Colonic mucosa (tissue), 4 donors: Measurements from ENCODE around the gene FXYD7. TPM values are rescaled to one million over a fixed set of nuclear protein-coding genes. Genes with fewer than 3 reads are reported as not detected.

Source experiments
- DNase-seq: peaks from one replicate; pipeline ENCODE4 v3.0.0-alpha.2; 2020
- H3K27ac ChIP-seq: fragments of 200-600 bp; one replicate; pipeline ENCODE4 v1.8.0; 2021
- H3K27me3 ChIP-seq: fragments of 200-600 bp; one replicate; pipeline ENCODE4 v1.8.0; 2021
- H3K36me3 ChIP-seq: fragments of 200-600 bp; one replicate; pipeline ENCODE4 v1.8.0; 2021
- H3K4me1 ChIP-seq: fragments of 200-600 bp; one replicate; pipeline ENCODE4 v1.8.0; 2021; ENCODE audit warnings: mild to moderate bottlenecking
- H3K4me3 ChIP-seq: fragments of 200-600 bp; one replicate; pipeline ENCODE4 v1.8.0; 2021
- H3K9ac ChIP-seq, 2 donors: one replicate each; pipeline ENCODE4 v1.7.0; 2013; ENCODE audit warnings: control low read depth in 2 of 2, low read depth in 2 of 2, low read length in 2 of 2
- H3K9me3 ChIP-seq: fragments of 200-600 bp; one replicate; pipeline ENCODE4 v1.8.0; 2021
- intact Hi-C: fragments of 100-400 bp; cut with DNase I; formaldehyde crosslinking; loops from one replicate; pipeline ENCODE4 v1.14.1; 2022
- total RNA-seq, 2 donors: library from RNA; stranded (reverse); fragmentation: NEBNext Ultra II Directional in 1 of 2; extraction: Animal tissue kit (Norgen Biotek cat#: 25700) in 1 of 2; gene quantifications; one replicate each; pipeline ENCODE4 v1.2.1, GENCODE V29; 2021
- TF ChIP-seq, protein P1 (sequence below): fragments of 200-600 bp; IDR thresholded peaks from one replicate; pipeline ENCODE4 v1.8.0; 2022; ENCODE audit warnings: antibody characterized with exemption, mild to moderate bottlenecking
- donor health status: healthy.
- donor health status: DM: no; HTN: no; CAD: no.
- donor health status: DM: no; HTN: no; CAD: no.

Gene FXYD7
- total RNA-seq, 2 donors from 2014 or later: 0.47 to 0.61 TPM

GRCh38 chr19:35157431-35157830, 14.4 kb downstream of the FXYD7 start:
- no peak overlapping the region for H3K9ac ChIP-seq
- no peaks in the 10 kb centered on the region for H3K36me3 ChIP-seq
- H3K27ac ChIP-seq: no peak overlapping the region
- intact Hi-C loops: no loop called here
- H3K9me3 ChIP-seq: no peaks in the 10 kb centered on the region
- TF ChIP-seq, protein P1, sequence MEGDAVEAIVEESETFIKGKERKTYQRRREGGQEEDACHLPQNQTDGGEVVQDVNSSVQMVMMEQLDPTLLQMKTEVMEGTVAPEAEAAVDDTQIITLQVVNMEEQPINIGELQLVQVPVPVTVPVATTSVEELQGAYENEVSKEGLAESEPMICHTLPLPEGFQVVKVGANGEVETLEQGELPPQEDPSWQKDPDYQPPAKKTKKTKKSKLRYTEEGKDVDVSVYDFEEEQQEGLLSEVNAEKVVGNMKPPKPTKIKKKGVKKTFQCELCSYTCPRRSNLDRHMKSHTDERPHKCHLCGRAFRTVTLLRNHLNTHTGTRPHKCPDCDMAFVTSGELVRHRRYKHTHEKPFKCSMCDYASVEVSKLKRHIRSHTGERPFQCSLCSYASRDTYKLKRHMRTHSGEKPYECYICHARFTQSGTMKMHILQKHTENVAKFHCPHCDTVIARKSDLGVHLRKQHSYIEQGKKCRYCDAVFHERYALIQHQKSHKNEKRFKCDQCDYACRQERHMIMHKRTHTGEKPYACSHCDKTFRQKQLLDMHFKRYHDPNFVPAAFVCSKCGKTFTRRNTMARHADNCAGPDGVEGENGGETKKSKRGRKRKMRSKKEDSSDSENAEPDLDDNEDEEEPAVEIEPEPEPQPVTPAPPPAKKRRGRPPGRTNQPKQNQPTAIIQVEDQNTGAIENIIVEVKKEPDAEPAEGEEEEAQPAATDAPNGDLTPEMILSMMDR: no peak
- H3K27me3 ChIP-seq: peaks cover 13% of the 10 kb centered on the region
- no peaks in the 10 kb centered on the region for H3K4me1 ChIP-seq
- no peak for DNase-seq
- H3K4me3 ChIP-seq: no peak overlapping the region

DNA sequence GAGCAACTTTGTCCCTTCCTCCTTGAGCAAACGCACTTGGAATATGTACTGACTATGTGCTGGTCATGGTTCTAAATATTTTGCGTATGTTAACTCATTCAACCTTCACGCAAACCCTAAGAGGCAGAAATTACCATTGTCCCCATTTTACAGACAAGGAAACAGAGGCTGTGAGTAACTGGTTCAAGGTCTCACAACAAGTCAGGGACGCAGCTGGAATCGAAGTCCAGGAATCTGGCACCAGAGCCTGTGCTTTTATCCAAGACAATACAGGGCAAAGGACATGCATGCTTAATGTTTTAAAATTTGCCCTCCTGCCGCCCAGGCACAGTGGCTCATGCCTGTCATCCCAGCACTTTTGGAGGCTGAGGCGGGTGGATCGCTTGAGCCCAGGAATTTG, 16.6 kb downstream of the FXYD7 start:
- no peak overlapping the region for H3K4me3 ChIP-seq
- no peak overlapping the region for H3K27ac ChIP-seq
- TF ChIP-seq, protein P1: no peak
- H3K27me3 ChIP-seq: peaks cover 6% of the 10 kb centered on the region
- H3K4me1 ChIP-seq: no peaks in the 10 kb centered on the region
- no peaks in the 10 kb centered on the region for H3K36me3 ChIP-seq
- no peak for DNase-seq
- H3K9me3 ChIP-seq: no peaks in the 10 kb centered on the region
- intact Hi-C loops: no loop called here
- H3K9ac ChIP-seq: no peak overlapping the region

GRCh38 chr19:35160629-35161433, 17.8 kb downstream of the FXYD7 start:
- Histone ChIP-seq H3K4me1 (no peaks in the 10 kb centered on the region), H3K27ac (no peak overlapping the region), H3K27me3 (no peaks in the 10 kb centered on the region), H3K9ac (no peak overlapping the region), H3K9me3 (no peaks in the 10 kb centered on the region), H3K36me3 (no peaks in the 10 kb centered on the region), H3K4me3 (no peak overlapping the region)
- no peak for DNase-seq
- TF ChIP-seq, protein P1: no peak
- intact Hi-C loops: no loop called here

- H3K4me3 ChIP-seq: no peak overlapping the region
- no peak overlapping the region for H3K27ac ChIP-seq
- TF ChIP-seq, protein P1: no peak
- no peaks in the 10 kb centered on the region for H3K4me1 ChIP-seq
- H3K9ac ChIP-seq: no peak overlapping the region
- no peaks in the 10 kb centered on the region for H3K27me3 ChIP-seq
- DNase-seq: no peak
- no peaks in the 10 kb centered on the region for H3K36me3 ChIP-seq
- no peaks in the 10 kb centered on the region for H3K9me3 ChIP-seq
- intact Hi-C loops: no loop called here
Measured at GRCh38 chr19:35161434-35161743, 18.3 kb downstream of the FXYD7 start.

DNA sequence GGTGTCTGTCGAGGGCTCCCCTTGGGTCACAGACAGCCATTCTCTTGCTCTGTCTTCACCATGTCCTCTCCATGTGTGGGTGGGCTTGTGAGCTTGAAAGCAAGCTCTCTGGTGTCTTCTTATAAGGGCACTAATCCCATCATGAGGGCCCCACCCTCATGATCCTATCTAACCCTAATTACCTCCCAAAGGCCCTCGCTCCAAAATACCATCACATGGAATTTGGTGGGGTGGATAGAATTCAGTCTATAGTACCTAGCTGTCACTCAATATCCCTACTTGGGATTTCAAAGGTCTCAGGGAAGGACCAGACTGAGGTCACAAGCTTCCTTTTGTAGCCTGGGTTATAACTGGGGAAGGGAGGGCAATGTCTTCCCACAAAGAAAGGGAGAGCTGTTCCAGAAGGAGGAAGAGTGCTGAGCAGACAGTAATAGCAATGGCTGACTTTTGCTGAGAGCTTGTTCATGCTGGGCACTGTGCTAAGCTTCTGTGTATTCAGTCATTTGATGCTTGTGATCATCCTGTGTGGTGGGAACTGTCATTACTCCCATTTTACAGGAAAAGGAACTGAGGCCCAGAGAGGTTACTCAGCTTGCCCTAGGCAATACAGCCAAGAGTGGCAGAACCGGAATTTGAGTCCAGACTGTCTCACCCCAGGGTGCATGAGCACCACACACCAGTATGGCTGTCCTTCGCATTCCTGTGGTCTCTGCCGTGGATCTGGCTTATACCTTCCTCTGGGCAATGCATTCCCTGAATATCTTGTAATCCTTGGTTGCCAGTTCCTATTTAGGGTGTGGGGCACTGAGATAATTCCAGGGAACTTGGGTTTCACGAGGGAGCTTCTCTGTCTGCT, 19.6 kb downstream of the FXYD7 start:
- Histone ChIP-seq H3K27me3 (no peaks in the 10 kb centered on the region), H3K9me3 (no peaks in the 10 kb centered on the region), H3K4me3 (no peak overlapping the region), H3K36me3 (no peaks in the 10 kb centered on the region), H3K4me1 (no peaks in the 10 kb centered on the region), H3K27ac (no peak overlapping the region), H3K9ac (no peak overlapping the region)
- intact Hi-C loops: no loop called here
- TF ChIP-seq, protein P1: no peak
- no peak for DNase-seq
